Inferior parietal cortex (tissue), 1 donor: ENCODE results near the gene TRPV4.

Experiments used
- DNase-seq: peaks from one replicate; pipeline ENCODE4 v3.0.0-alpha.2; 2016; ENCODE audit errors: extremely low spot score

The TRPV4 gene

GRCh38 chr12:109739747-109740693 is 93.2 kb downstream of the TRPV4 start:
- no peak for DNase-seq

- no peak for DNase-seq
These were observed 94.1 kb downstream of the TRPV4 start for GRCh38 chr12:109738878-109739665.

- no peak for DNase-seq
These were observed 95.0 kb downstream of the TRPV4 start for GRCh38 chr12:109738209-109738608.

- no peak for DNase-seq
These were observed 95.6 kb downstream of the TRPV4 start for GRCh38 chr12:109737631-109738030.

- no peak for DNase-seq
These were observed 96.1 kb downstream of the TRPV4 start for GRCh38 chr12:109737126-109737525.

- no peak for DNase-seq
These were observed 96.6 kb downstream of the TRPV4 start for GRCh38 chr12:109736552-109737108.

- DNase-seq: no peak
These were observed 97.2 kb downstream of the TRPV4 start for GRCh38 chr12:109735825-109736551.

GRCh38 chr12:109735051-109735521 is 98.1 kb downstream of the TRPV4 start:
- DNase-seq: no peak

GRCh38 chr12:109734219-109735000 is 98.8 kb downstream of the TRPV4 start:
- DNase-seq: no peak
